ENCODE measurements around the gene CILP. TPM values are rescaled to one million over a fixed set of nuclear protein-coding genes. Genes with fewer than 3 reads are reported as not detected.

CILP gene
- total RNA-seq, 1 donor from 2014 or later, result not detected

GRCh38 chr15:65214010-65214409 is 2.7 kb upstream of the CILP start:
- H3K36me3 Mint-ChIP-seq (ENCODE audit: low read depth, unreplicated experiment), result no peaks in the 10 kb centered on the region
- no peaks in the 10 kb centered on the region for H3K9me3 Mint-ChIP-seq (ENCODE audit: unreplicated experiment)
- peaks cover 3% of the 10 kb centered on the region for H3K27me3 Mint-ChIP-seq (ENCODE audit: unreplicated experiment)
- H3K4me3 Mint-ChIP-seq (ENCODE audit: unreplicated experiment), result no peak overlapping the region
- H3K27ac Mint-ChIP-seq (ENCODE audit: unreplicated experiment), result no peak overlapping the region
- no peaks in the 10 kb centered on the region for H3K4me1 Mint-ChIP-seq (ENCODE audit: unreplicated experiment)
- DNase-seq (ENCODE audit: low spot score), result no peak
- TF ChIP-seq, protein P1, sequence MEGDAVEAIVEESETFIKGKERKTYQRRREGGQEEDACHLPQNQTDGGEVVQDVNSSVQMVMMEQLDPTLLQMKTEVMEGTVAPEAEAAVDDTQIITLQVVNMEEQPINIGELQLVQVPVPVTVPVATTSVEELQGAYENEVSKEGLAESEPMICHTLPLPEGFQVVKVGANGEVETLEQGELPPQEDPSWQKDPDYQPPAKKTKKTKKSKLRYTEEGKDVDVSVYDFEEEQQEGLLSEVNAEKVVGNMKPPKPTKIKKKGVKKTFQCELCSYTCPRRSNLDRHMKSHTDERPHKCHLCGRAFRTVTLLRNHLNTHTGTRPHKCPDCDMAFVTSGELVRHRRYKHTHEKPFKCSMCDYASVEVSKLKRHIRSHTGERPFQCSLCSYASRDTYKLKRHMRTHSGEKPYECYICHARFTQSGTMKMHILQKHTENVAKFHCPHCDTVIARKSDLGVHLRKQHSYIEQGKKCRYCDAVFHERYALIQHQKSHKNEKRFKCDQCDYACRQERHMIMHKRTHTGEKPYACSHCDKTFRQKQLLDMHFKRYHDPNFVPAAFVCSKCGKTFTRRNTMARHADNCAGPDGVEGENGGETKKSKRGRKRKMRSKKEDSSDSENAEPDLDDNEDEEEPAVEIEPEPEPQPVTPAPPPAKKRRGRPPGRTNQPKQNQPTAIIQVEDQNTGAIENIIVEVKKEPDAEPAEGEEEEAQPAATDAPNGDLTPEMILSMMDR (IDR thresholded peaks at IDR 0.05; ENCODE audit: unreplicated experiment), result no peak

DNA sequence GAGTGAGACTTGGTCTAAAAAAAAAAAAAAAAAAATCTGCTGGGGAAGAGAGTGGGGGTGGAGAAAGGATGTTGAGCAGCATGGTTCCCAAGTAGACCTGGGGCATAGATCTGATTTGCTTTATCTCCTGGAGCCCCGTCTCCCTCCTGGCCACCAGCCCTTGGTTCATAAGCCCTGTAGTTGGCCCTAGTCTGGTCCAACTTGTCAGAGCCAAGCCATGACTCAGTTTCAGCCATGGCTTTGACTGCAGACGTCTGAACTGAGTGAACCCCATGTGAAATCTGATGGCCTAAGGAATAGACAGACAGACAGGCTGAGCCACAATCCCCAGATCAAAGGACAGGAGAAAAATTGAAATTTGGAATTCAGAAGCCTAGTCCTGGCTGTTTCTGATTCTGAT is 2.0 kb upstream of the CILP start:
- Mint-ChIP-seq H3K27me3 (ENCODE audit: unreplicated experiment) (peaks cover 3% of the 10 kb centered on the region), H3K27ac (ENCODE audit: unreplicated experiment) (no peak overlapping the region), H3K4me3 (ENCODE audit: unreplicated experiment) (no peak overlapping the region), H3K36me3 (ENCODE audit: low read depth, unreplicated experiment) (no peaks in the 10 kb centered on the region), H3K4me1 (ENCODE audit: unreplicated experiment) (no peaks in the 10 kb centered on the region), H3K9me3 (ENCODE audit: unreplicated experiment) (no peaks in the 10 kb centered on the region)
- TF ChIP-seq, protein P1 (IDR thresholded peaks at IDR 0.05; ENCODE audit: unreplicated experiment), result no peak
- no peak for DNase-seq (ENCODE audit: low spot score)

- peaks cover 3% of the 10 kb centered on the region for H3K27me3 Mint-ChIP-seq (ENCODE audit: unreplicated experiment)
- no peaks in the 10 kb centered on the region for H3K9me3 Mint-ChIP-seq (ENCODE audit: unreplicated experiment)
- H3K36me3 Mint-ChIP-seq (ENCODE audit: low read depth, unreplicated experiment), result no peaks in the 10 kb centered on the region
- DNase-seq (ENCODE audit: low spot score), result peak; percentile 37
- no peak overlapping the region for H3K4me3 Mint-ChIP-seq (ENCODE audit: unreplicated experiment)
- no peaks in the 10 kb centered on the region for H3K4me1 Mint-ChIP-seq (ENCODE audit: unreplicated experiment)
- no peak overlapping the region for H3K27ac Mint-ChIP-seq (ENCODE audit: unreplicated experiment)
- TF ChIP-seq, protein P1 (IDR thresholded peaks at IDR 0.05; ENCODE audit: unreplicated experiment), result peak; percentile 54
Measured at GRCh38 chr15:65212097-65212496, 824 bp upstream of the CILP start.

GRCh38 chr15:65211482-65211982 is 259 bp upstream of the CILP start:
- Mint-ChIP-seq H3K36me3 (ENCODE audit: low read depth, unreplicated experiment) (no peaks in the 10 kb centered on the region), H3K27ac (ENCODE audit: unreplicated experiment) (no peak overlapping the region), H3K27me3 (ENCODE audit: unreplicated experiment) (peaks cover 5% of the 10 kb centered on the region), H3K4me3 (ENCODE audit: unreplicated experiment) (no peak overlapping the region), H3K4me1 (ENCODE audit: unreplicated experiment) (no peaks in the 10 kb centered on the region), H3K9me3 (ENCODE audit: unreplicated experiment) (no peaks in the 10 kb centered on the region)
- TF ChIP-seq, protein P1 (IDR thresholded peaks at IDR 0.05; ENCODE audit: unreplicated experiment), result no peak
- no peak for DNase-seq (ENCODE audit: low spot score)

GRCh38 chr15:65209701-65210643 is 1.3 kb downstream of the CILP start:
- H3K27ac Mint-ChIP-seq (ENCODE audit: unreplicated experiment), result no peak overlapping the region
- H3K4me3 Mint-ChIP-seq (ENCODE audit: unreplicated experiment), result no peak overlapping the region
- H3K9me3 Mint-ChIP-seq (ENCODE audit: unreplicated experiment), result no peaks in the 10 kb centered on the region
- no peak for DNase-seq (ENCODE audit: low spot score)
- H3K36me3 Mint-ChIP-seq (ENCODE audit: low read depth, unreplicated experiment), result no peaks in the 10 kb centered on the region
- TF ChIP-seq, protein P1 (IDR thresholded peaks at IDR 0.05; ENCODE audit: unreplicated experiment), result no peak
- H3K4me1 Mint-ChIP-seq (ENCODE audit: unreplicated experiment), result no peaks in the 10 kb centered on the region
- H3K27me3 Mint-ChIP-seq (ENCODE audit: unreplicated experiment), result peaks cover 4% of the 10 kb centered on the region

Data from endothelial cell (in vitro differentiated cells).